ENCODE results near the gene COG5. TPM values are rescaled to one million over a fixed set of nuclear protein-coding genes. Genes with fewer than 3 reads are reported as not detected.

Gene COG5
- total and polyA plus RNA-seq, 10 of the 15 experiments (the other 5 are each of a cell fraction or from before 2014, with no cell fraction given): 5.5 to 27.9 (median 15.6) TPM

- TF ChIP-seq ZBTB33 (IDR thresholded peaks at IDR 0.05) (no peak), TAF1 (IDR thresholded peaks at IDR 0.05; ENCODE audit: borderline replicate concordance, low read depth, low read length) (no peak), TCF12 (IDR thresholded peaks at IDR 0.05; ENCODE audit: low read depth, low read length) (no peak), PAX5 (IDR thresholded peaks at IDR 0.05; ENCODE audit: borderline replicate concordance, low read depth, low read length) (no peak), BCL3 (IDR thresholded peaks at IDR 0.05; ENCODE audit: borderline replicate concordance, insufficient read depth, low read depth, low read length, poor library complexity, severe bottlenecking) (no peak), HDAC2 (IDR thresholded peaks at IDR 0.05) (no peak)
Observed at GRCh38 chr7:107186240-107186639, 377.5 kb downstream of the COG5 start (continued).

DNA sequence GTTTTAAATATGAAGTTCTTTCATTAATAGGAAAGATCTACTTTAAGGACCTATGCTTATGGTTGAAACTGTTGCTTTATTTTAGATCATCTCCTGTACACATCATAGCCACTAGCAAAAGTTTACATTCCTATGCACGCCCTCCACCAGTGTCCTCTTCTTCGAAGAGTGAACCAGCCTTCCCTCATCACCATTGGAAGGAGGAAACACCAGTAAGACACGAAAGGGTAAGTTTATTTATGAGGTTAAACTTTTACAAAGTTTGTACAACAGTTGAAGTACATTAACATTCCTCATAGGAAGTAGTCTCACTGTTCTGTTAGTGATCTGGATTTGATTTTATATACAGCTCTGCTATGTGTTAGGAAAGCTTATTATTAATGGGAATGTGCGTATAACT lies 378.0 kb downstream of the COG5 start:
- no TSS peak for BruUV-seq (replicated peaks)

More for the DNA sequence above, 378.0 kb downstream of the COG5 start:
- Histone ChIP-seq H3K9me3 (replicated peaks; ENCODE audit: control insufficient read depth, insufficient read depth, low read length) (no peaks in the 10 kb centered on the region), H3K36me3 (ENCODE audit: control insufficient read depth in 2 of 2, insufficient read depth in 2 of 2, low read length in 1 of 2) (peaks cover 0 to 7% of the 10 kb centered on the region in 2 experiments; a peak in 1 of 4 replicates), H3K9ac (ENCODE audit: control insufficient read depth, insufficient read depth, low read length) (no peak overlapping the region), H3K4me3 (no peak overlapping the region), H3K27me3 (replicated peaks in 1 of 2; ENCODE audit: control insufficient read depth in 2 of 2, insufficient read depth in 2 of 2, low read length in 1 of 2) (no peaks in the 10 kb centered on the region), H3K79me2 (ENCODE audit: control insufficient read depth, insufficient read depth, low read length) (no peaks in the 10 kb centered on the region), H3K4me2 (ENCODE audit: control insufficient read depth, insufficient read depth) (no peak overlapping the region), H4K20me1 (ENCODE audit: control insufficient read depth, insufficient read depth) (no peaks in the 10 kb centered on the region), H3K27ac (ENCODE audit: control insufficient read depth, insufficient read depth) (no peak overlapping the region), H3K4me1 (ENCODE audit: control insufficient read depth, insufficient read depth, low read length) (no peaks in the 10 kb centered on the region), H2AFZ (ENCODE audit: control insufficient read depth, low read depth, low read length) (no peak overlapping the region)
- ChIA-PET RAD21 (ENCODE audit: unreplicated experiment) (no interaction called here), POLR2A (interaction anchor here (0.6 to 1.0 kb wide), 3 partner anchors 12 to 17 kb away, joined by 3 read pairs; partner anchors contain the start of gene HBP1), CTCF (no interaction called here), SMC1A (ENCODE audit: uncharacterized antibody, unreplicated experiment) (no interaction called here)
- intact Hi-C loops (cut with micrococcal nuclease; ENCODE audit: unreplicated experiment): no loop called here
- in situ Hi-C loops (cut with MboI): no loop called here
- 98% methylated on average over 4 of the region's 4 CpGs for WGBS (ENCODE audit: insufficient coverage, insufficient replicate concordance, low lambda C conversion rate, missing lambda C conversion rate)
- ATAC-seq: no peak
- FAIRE-seq: no peak
- TF ChIP-seq HCFC1 (IDR thresholded peaks at IDR 0.05; ENCODE audit: low read length) (no peak), ZBED1 (IDR thresholded peaks at IDR 0.05; ENCODE audit: borderline replicate concordance) (no peak), WRNIP1 (IDR thresholded peaks at IDR 0.05; ENCODE audit: borderline replicate concordance, low read depth, low read length) (no peak), MYC (IDR thresholded peaks at IDR 0.05; ENCODE audit: insufficient read depth, insufficient read length, insufficient replicate concordance, low read length, severe bottlenecking) (no peak), EGR1 (IDR thresholded peaks at IDR 0.05; ENCODE audit: borderline replicate concordance in 1 of 2, low read depth in 2 of 2, low read length in 2 of 2) (no peak), CREB1 (IDR thresholded peaks at IDR 0.05; ENCODE audit: low read depth) (no peak), LARP7 (IDR thresholded peaks at IDR 0.05) (no peak), PAX8 (IDR thresholded peaks at IDR 0.05) (no peak)
- TF ChIP-seq, protein P1, sequence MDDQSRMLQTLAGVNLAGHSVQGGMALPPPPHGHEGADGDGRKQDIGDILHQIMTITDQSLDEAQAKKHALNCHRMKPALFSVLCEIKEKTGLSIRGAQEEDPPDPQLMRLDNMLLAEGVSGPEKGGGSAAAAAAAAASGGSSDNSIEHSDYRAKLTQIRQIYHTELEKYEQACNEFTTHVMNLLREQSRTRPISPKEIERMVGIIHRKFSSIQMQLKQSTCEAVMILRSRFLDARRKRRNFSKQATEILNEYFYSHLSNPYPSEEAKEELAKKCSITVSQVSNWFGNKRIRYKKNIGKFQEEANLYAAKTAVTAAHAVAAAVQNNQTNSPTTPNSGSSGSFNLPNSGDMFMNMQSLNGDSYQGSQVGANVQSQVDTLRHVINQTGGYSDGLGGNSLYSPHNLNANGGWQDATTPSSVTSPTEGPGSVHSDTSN (IDR thresholded peaks at IDR 0.05; ENCODE audit: insufficient replicate concordance, low read depth, low read length): no peak
- no peak for DNase-seq (ENCODE audit: low read depth, low spot score)
